Spleen (tissue), 7 donors: ENCODE data around the gene VGF.

Experiments
- POLR2A ChIP-seq, 3 donors: fragments of 450-650 bp; IDR thresholded peaks; one replicate each; pipeline ENCODE4 v1.5.1; 2017; ENCODE audit warnings: antibody characterized with exemption in 3 of 3, mild to moderate bottlenecking in 1 of 3
- POLR2AphosphoS5 ChIP-seq, 3 donors: sonication (generic); formaldehyde crosslinking; IDR thresholded peaks; one replicate each; pipeline ENCODE4 v1.5.1; 2017; ENCODE audit warnings: antibody characterized with exemption in 3 of 3
- TF ChIP-seq, protein P1 (sequence below), 11 experiments: fragments of 200-600 bp in 7 of 11; fragments of 450-650 bp in 4 of 11; sonication (generic) in 4 of 11; IDR thresholded peaks in 8 of 11; conservative IDR thresholded peaks in 3 of 11; 1 replicate in 7 of 11; 2 replicates in 4 of 11; pipeline versions ENCODE4 v1.4.0 to v1.8.0; 2016 to 2021; ENCODE audit warnings: antibody characterized with exemption in 11 of 11, inconsistent platforms in 4 of 11, mild to moderate bottlenecking in 1 of 11
- donor health status: DM: no; HTN: no; CAD: no; lungs with moderate emphysema.
- donor health status: DM: no; HTN: no; CAD: no.
- donor health status: DM: no; HTN: no; CAD: no.

GRCh38 chr7:101138213-101138870 is 27.0 kb downstream of the VGF start:
- TF ChIP-seq, protein P1, sequence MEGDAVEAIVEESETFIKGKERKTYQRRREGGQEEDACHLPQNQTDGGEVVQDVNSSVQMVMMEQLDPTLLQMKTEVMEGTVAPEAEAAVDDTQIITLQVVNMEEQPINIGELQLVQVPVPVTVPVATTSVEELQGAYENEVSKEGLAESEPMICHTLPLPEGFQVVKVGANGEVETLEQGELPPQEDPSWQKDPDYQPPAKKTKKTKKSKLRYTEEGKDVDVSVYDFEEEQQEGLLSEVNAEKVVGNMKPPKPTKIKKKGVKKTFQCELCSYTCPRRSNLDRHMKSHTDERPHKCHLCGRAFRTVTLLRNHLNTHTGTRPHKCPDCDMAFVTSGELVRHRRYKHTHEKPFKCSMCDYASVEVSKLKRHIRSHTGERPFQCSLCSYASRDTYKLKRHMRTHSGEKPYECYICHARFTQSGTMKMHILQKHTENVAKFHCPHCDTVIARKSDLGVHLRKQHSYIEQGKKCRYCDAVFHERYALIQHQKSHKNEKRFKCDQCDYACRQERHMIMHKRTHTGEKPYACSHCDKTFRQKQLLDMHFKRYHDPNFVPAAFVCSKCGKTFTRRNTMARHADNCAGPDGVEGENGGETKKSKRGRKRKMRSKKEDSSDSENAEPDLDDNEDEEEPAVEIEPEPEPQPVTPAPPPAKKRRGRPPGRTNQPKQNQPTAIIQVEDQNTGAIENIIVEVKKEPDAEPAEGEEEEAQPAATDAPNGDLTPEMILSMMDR (IDR thresholded peaks at IDR 0.05 in 8 of 11, conservative IDR thresholded peaks at IDR 0.05 in 3 of 11): peak; percentile 41 to 87 (median 73)
- no peak for TF ChIP-seq POLR2A (IDR thresholded peaks at IDR 0.05)
- TF ChIP-seq POLR2AphosphoS5 (IDR thresholded peaks at IDR 0.05): peak; percentile 37 to 72 (median 39)
